Parathyroid adenoma (tissue), 2 donors: ENCODE results near the gene CELF6.

Experiments
- H2AFZ ChIP-seq: fragments of 300-600 bp; sonication (generic); one replicate; pipeline ENCODE4 v1.7.0; 2017; ENCODE audit warnings: antibody characterized with exemption, mild to moderate bottlenecking
- H3K27ac ChIP-seq: fragments of 300-600 bp; sonication (generic); one replicate; pipeline ENCODE4 v1.7.0; 2017
- H3K27me3 ChIP-seq: fragments of 300-600 bp; sonication (generic); one replicate; pipeline ENCODE4 v1.7.0; 2017; ENCODE audit warnings: low read length; ENCODE audit not compliant: control insufficient read depth, insufficient read depth
- H3K36me3 ChIP-seq: fragments of 300-600 bp; sonication (generic); one replicate; pipeline ENCODE4 v1.7.0; 2017; ENCODE audit warnings: low read length; ENCODE audit not compliant: control insufficient read depth, insufficient read depth
- H3K4me1 ChIP-seq: fragments of 300-600 bp; sonication (generic); one replicate; pipeline ENCODE4 v1.7.0; 2017; ENCODE audit warnings: control low read depth
- H3K4me2 ChIP-seq: fragments of 300-600 bp; sonication (generic); one replicate; pipeline ENCODE4 v1.7.0; 2017; ENCODE audit warnings: low read length
- H3K4me3 ChIP-seq: fragments of 300-600 bp; sonication (generic); one replicate; pipeline ENCODE4 v1.7.0; 2017; ENCODE audit warnings: low read depth, low read length
- H3K79me2 ChIP-seq: fragments of 300-600 bp; sonication (generic); one replicate; pipeline ENCODE4 v1.7.0; 2017; ENCODE audit warnings: control low read depth
- H3K9ac ChIP-seq: fragments of 300-600 bp; sonication (generic); one replicate; pipeline ENCODE4 v1.7.0; 2017; ENCODE audit warnings: mild to moderate bottlenecking
- H3K9me3 ChIP-seq: fragments of 300-600 bp; sonication (generic); one replicate; pipeline ENCODE4 v1.7.0; 2017; ENCODE audit warnings: low read length; ENCODE audit not compliant: control insufficient read depth
- TF ChIP-seq, protein P1 (sequence below): fragments of 300-600 bp; sonication (generic); IDR thresholded peaks from one replicate; pipeline ENCODE4 v1.7.0; 2017; ENCODE audit warnings: antibody characterized with exemption, mild to moderate bottlenecking
- donor health status: primary hyperparathyroidism.

Gene CELF6

DNA sequence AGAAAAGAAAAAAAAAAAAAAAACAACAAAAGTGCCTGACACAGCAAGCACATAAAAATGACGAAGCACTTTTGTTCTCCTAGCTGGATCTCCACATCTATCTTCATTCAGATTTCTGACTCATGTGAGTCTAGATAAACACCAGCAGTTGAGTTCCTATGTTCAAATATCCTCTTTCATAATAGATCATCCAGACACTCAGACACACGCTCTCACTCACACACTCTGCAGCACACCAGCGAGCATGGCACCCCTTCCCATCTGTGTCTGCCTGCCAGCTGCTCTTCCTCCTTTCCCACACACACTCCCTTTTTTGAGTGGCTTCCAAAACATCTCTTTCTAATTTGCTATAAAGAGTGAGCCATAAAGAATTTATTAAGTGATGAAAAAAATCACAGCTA is 19.8 kb upstream of the CELF6 start:
- Histone ChIP-seq H3K9ac (no peak overlapping the region), H3K27me3 (no peaks in the 10 kb centered on the region), H2AFZ (no peak overlapping the region), H3K36me3 (no peaks in the 10 kb centered on the region), H3K9me3 (no peaks in the 10 kb centered on the region), H3K4me2 (no peak overlapping the region), H3K27ac (no peak overlapping the region), H3K4me3 (no peak overlapping the region), H3K4me1 (no peaks in the 10 kb centered on the region), H3K79me2 (no peaks in the 10 kb centered on the region)
- TF ChIP-seq, protein P1, sequence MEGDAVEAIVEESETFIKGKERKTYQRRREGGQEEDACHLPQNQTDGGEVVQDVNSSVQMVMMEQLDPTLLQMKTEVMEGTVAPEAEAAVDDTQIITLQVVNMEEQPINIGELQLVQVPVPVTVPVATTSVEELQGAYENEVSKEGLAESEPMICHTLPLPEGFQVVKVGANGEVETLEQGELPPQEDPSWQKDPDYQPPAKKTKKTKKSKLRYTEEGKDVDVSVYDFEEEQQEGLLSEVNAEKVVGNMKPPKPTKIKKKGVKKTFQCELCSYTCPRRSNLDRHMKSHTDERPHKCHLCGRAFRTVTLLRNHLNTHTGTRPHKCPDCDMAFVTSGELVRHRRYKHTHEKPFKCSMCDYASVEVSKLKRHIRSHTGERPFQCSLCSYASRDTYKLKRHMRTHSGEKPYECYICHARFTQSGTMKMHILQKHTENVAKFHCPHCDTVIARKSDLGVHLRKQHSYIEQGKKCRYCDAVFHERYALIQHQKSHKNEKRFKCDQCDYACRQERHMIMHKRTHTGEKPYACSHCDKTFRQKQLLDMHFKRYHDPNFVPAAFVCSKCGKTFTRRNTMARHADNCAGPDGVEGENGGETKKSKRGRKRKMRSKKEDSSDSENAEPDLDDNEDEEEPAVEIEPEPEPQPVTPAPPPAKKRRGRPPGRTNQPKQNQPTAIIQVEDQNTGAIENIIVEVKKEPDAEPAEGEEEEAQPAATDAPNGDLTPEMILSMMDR, result no peak

DNA sequence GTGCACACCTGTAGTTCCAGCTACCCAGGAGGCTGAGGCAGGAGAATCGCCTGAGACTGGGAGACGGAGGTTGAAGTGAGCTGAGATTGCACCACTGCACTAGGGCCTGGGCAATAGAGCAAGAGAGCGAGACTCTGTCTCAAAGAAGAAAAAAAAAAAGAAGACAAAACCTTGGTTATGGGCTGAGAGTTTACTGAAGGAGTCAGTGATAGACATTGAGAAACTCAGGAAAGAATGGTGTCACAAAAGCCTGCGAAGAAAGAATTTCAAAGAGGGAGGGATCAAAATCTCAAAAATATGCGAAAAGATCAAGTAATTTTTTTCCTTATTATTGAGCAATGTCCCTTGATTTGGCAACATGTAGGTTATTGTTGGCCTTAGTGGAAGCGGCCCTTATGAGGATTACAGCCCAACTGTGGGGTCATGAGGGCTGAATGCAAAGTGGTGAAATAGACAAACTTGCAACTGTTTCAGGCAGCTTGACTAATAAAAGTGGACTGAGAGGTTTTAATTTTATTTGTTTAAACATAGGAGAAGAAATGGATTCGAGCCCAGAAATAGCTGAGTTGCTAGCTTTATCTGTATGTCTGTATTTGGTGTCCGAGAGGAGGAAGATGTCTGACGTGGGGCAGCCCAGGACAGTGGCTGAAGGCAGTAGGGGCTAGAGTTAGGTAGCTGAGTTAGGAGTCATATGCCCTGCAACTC is 18.8 kb upstream of the CELF6 start:
- H3K4me1 ChIP-seq, result no peaks in the 10 kb centered on the region
- no peaks in the 10 kb centered on the region for H3K27me3 ChIP-seq
- TF ChIP-seq, protein P1, result no peak
- no peaks in the 10 kb centered on the region for H3K9me3 ChIP-seq
- H3K36me3 ChIP-seq, result no peaks in the 10 kb centered on the region
- no peaks in the 10 kb centered on the region for H3K79me2 ChIP-seq
- H3K27ac ChIP-seq, result no peak overlapping the region
- no peak overlapping the region for H3K4me2 ChIP-seq
- H3K9ac ChIP-seq, result no peak overlapping the region
- H3K4me3 ChIP-seq, result no peak overlapping the region
- no peak overlapping the region for H2AFZ ChIP-seq

DNA sequence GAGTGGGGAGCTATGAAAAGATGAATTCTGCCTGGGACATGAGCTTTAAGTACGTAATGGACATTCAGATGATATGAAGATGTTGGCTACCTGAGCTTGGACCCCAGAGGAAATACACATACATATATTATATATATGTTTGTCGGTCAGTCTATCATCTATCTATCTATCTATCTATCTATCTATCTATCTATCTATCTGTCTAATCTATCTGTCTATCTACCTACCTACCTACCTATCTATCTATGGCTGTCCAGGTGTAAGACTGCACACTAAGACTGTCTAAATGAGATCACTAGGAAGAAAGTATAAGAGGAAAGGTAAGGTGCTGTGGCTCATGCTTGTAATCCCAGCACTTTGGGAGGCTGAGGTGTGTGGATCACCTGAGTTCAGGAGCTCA is 18.2 kb upstream of the CELF6 start:
- Histone ChIP-seq H3K4me3 (no peak overlapping the region), H3K36me3 (no peaks in the 10 kb centered on the region), H3K4me2 (no peak overlapping the region), H3K4me1 (no peaks in the 10 kb centered on the region), H3K9ac (no peak overlapping the region), H2AFZ (no peak overlapping the region), H3K27me3 (no peaks in the 10 kb centered on the region), H3K79me2 (no peaks in the 10 kb centered on the region), H3K9me3 (no peaks in the 10 kb centered on the region), H3K27ac (no peak overlapping the region)
- TF ChIP-seq, protein P1, result no peak

DNA sequence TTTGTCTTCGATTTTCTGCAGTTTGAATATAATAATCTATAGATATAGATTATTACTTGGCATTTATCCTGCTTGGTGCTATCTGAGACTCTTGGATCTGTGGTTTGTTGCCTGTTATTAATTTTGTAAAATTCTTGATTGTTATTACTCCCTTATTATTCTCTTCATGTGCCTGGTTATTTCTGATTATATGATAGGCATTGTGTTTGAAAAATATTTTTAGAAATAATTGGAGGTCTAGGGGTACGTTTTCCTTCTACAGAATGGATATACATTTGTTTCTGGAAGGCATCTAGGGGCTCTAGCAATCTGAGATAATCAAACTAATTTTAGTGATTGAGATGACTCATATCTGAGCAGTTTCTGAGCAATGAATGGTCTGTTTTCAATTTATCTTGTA is 14.9 kb upstream of the CELF6 start:
- H3K9ac ChIP-seq, result no peak overlapping the region
- H3K4me1 ChIP-seq, result no peaks in the 10 kb centered on the region
- no peaks in the 10 kb centered on the region for H3K9me3 ChIP-seq
- TF ChIP-seq, protein P1, result no peak
- H3K36me3 ChIP-seq, result no peaks in the 10 kb centered on the region
- no peak overlapping the region for H3K4me2 ChIP-seq
- no peaks in the 10 kb centered on the region for H3K79me2 ChIP-seq
- no peak overlapping the region for H3K27ac ChIP-seq
- no peak overlapping the region for H3K4me3 ChIP-seq
- H2AFZ ChIP-seq, result no peak overlapping the region
- H3K27me3 ChIP-seq, result no peaks in the 10 kb centered on the region

DNA sequence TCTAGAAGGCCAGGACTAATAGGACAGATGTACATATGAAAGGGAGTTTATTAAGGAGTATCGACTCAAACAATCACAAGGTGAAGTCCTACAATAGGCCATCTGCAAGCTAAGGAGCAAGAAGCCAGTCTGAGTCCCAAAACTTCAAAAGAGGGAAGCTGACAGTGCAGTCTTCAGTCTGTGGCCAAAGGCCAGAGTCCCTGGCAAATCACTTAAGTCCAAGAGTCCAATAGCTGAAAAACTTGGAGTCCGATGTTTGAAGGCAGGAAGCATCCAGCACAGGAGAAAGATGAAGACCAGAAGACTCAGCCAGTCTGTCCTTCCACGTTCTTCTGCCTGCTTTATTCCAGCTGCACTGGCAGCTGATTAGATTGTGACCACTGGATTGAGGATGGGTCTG is 11.1 kb upstream of the CELF6 start:
- Histone ChIP-seq H3K9me3 (no peaks in the 10 kb centered on the region), H3K27ac (no peak overlapping the region), H3K4me1 (no peaks in the 10 kb centered on the region), H3K4me3 (no peak overlapping the region), H3K79me2 (no peaks in the 10 kb centered on the region), H2AFZ (no peak overlapping the region), H3K27me3 (no peaks in the 10 kb centered on the region), H3K9ac (no peak overlapping the region), H3K36me3 (no peaks in the 10 kb centered on the region), H3K4me2 (no peak overlapping the region)
- TF ChIP-seq, protein P1, result no peak
